Left hindlimb (tissue), 1 donor: ENCODE measurements around the gene LAGE3.

Experiments
- DNase-seq: peaks from one replicate; pipeline ENCODE4 v3.0.0-alpha.2; 2018

The LAGE3 gene

GRCh38 chrX:154432210-154432609 is 46.9 kb downstream of the LAGE3 start:
- no peak for DNase-seq

- DNase-seq, result no peak
Observed at GRCh38 chrX:154431341-154431740, 47.7 kb downstream of the LAGE3 start.

DNA sequence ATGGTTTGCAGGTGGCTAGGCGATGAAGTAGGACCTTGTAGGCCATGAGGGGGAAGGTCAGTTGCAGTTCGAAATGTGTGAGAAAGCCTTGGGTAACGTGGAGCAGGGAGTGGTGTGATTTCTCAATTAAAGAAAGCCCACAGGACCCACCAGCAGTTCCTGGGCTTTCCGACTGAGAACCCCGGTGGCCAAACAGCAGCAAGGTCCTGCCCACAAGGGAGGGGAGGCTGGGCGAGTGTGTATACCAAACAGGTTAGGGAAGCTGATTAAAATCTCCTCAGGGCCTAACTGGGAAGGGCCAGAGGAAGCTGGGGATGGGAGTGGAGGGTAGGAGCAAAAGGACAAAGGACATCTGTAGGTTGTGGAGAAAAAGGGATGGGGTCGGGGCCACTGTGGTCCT is 48.2 kb downstream of the LAGE3 start:
- no peak for DNase-seq

GRCh38 chrX:154430479-154430878 is 48.6 kb downstream of the LAGE3 start:
- no peak for DNase-seq

DNA sequence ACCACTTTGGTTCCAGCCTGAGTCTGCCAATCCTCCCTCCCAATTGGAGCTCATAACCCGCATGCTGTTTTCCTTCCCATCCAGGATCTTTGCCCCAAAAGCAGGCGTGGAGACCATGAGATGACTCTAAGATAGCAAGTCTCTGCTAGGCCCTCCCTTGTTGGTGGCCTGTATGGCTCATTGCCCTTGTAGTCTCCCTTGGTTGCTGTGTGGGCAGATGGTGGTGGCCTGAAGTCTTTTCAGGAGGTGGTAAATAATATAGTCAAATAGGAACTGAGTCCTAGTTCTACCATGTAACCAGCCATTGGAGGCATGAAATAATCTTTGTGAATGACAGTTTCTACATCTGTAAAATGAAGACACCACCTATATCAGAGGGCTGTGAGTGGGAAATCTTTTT is 49.4 kb downstream of the LAGE3 start:
- DNase-seq, result peak; percentile 12

- DNase-seq, result peak; percentile 95
Observed at GRCh38 chrX:154428176-154429171, 50.6 kb downstream of the LAGE3 start, which contains the start of gene ATP6AP1. ATP6AP1 (plus strand) TSS chrX:154428677; CDS start chrX:154428693, 16 bp downstream.
